SK-MEL-5 (cell line): ENCODE results near the gene PEX14. TPM values are rescaled to one million over a fixed set of nuclear protein-coding genes. Genes with fewer than 3 reads are reported as not detected.

Experiments used
- DNase-seq: peaks from one replicate; pipeline ENCODE4 v3.0.0-alpha.2; 2016; ENCODE audit warnings: low read depth, low spot score
- in situ Hi-C: cut with HindIII; loops from 2 replicates; pipeline ENCODE4 v1.10.0; 2016; ENCODE audit warnings: low sequenced_read_pairs, high pct_unique_total_duplicates, low pct_unique_long_range_greater_than_20kb
- total RNA-seq: library from RNA; depleted of rRNA; stranded (reverse); fragments of >200 nt; shearing (Covaris generic); gene quantifications from 2 replicates; pipeline ENCODE4 v1.2.3, GENCODE V29; 2014

The PEX14 gene
- total RNA-seq, 1 experiment from 2014 or later, result 9.7 TPM

GRCh38 chr1:10508511-10508951 is 33.8 kb downstream of the PEX14 start:
- no peak for DNase-seq
- in situ Hi-C loops, result no loop called here

GRCh38 chr1:10509809-10510509 is 35.2 kb downstream of the PEX14 start:
- DNase-seq, result no peak
- in situ Hi-C loops, result no loop called here

- DNase-seq, result no peak
- in situ Hi-C loops, result no loop called here
Measured at GRCh38 chr1:10510520-10511493, 36.1 kb downstream of the PEX14 start.

GRCh38 chr1:10511494-10511885 is 36.7 kb downstream of the PEX14 start:
- in situ Hi-C loops, result no loop called here
- no peak for DNase-seq

- in situ Hi-C loops, result no loop called here
Measured at GRCh38 chr1:10513199-10513598, 38.4 kb downstream of the PEX14 start.

GRCh38 chr1:10514490-10515235 is 39.9 kb downstream of the PEX14 start:
- in situ Hi-C loops, result no loop called here
- peak; percentile 46 for DNase-seq

More at GRCh38 chr1:10513199-10513598, 38.4 kb downstream of the PEX14 start:
- no peak for DNase-seq

GRCh38 chr1:10515301-10515975 is 40.7 kb downstream of the PEX14 start:
- in situ Hi-C loops, result no loop called here

GRCh38 chr1:10515976-10516750 is 41.4 kb downstream of the PEX14 start:
- DNase-seq, result no peak
- in situ Hi-C loops, result no loop called here

More at GRCh38 chr1:10515301-10515975, 40.7 kb downstream of the PEX14 start:
- DNase-seq, result peak; percentile 6

GRCh38 chr1:10516925-10517676 is 42.4 kb downstream of the PEX14 start:
- in situ Hi-C loops, result no loop called here

GRCh38 chr1:10517677-10517982 is 42.9 kb downstream of the PEX14 start:
- DNase-seq, result no peak
- in situ Hi-C loops, result no loop called here

More at GRCh38 chr1:10516925-10517676, 42.4 kb downstream of the PEX14 start:
- no peak for DNase-seq

- DNase-seq, result no peak
- in situ Hi-C loops, result no loop called here
Measured at GRCh38 chr1:10519016-10519417, 44.3 kb downstream of the PEX14 start.

- DNase-seq, result no peak
- in situ Hi-C loops, result no loop called here
Measured at GRCh38 chr1:10520497-10520896, 45.7 kb downstream of the PEX14 start.

- no peak for DNase-seq
- in situ Hi-C loops, result no loop called here
Measured at GRCh38 chr1:10520952-10521351, 46.2 kb downstream of the PEX14 start.

GRCh38 chr1:10521537-10522157 is 46.9 kb downstream of the PEX14 start:
- in situ Hi-C loops, result no loop called here
- no peak for DNase-seq

- no peak for DNase-seq
- in situ Hi-C loops, result no loop called here
Measured at GRCh38 chr1:10522322-10522860, 47.6 kb downstream of the PEX14 start.

GRCh38 chr1:10525208-10525607 is 50.5 kb downstream of the PEX14 start:
- in situ Hi-C loops, result no loop called here

More at GRCh38 chr1:10525208-10525607, 50.5 kb downstream of the PEX14 start:
- DNase-seq, result no peak
